ENCODE measurements around the gene MILR1.

DNA sequence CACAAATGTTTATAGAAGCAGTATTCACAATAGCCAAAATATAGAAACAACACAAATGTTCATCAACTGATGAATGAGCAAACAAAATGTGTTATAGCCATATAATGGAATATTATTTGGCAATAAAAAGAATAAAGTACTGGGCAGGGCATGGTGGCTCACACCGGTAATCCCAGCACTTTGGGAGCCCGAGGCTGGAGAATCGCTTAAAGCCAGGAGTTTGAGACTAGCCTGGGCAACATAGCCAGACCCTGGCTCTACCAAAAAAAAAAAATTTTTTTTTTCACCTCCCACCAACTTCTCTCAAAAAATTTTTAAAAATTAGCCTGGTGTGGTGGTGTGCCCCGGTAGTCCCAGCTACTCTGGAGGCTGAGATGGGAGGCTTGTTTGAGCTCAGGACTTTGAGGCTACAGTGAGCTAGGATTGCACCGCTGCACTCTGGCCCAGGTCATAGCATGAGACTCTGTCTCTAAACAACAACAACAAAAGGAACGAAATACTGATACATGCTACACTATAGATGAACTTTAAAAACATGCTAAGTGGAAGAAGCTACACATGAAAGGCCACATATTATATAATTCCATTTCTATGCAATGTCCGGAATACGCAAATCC, 47.6 kb upstream of the MILR1 start:
- TF ChIP-seq, protein P1, sequence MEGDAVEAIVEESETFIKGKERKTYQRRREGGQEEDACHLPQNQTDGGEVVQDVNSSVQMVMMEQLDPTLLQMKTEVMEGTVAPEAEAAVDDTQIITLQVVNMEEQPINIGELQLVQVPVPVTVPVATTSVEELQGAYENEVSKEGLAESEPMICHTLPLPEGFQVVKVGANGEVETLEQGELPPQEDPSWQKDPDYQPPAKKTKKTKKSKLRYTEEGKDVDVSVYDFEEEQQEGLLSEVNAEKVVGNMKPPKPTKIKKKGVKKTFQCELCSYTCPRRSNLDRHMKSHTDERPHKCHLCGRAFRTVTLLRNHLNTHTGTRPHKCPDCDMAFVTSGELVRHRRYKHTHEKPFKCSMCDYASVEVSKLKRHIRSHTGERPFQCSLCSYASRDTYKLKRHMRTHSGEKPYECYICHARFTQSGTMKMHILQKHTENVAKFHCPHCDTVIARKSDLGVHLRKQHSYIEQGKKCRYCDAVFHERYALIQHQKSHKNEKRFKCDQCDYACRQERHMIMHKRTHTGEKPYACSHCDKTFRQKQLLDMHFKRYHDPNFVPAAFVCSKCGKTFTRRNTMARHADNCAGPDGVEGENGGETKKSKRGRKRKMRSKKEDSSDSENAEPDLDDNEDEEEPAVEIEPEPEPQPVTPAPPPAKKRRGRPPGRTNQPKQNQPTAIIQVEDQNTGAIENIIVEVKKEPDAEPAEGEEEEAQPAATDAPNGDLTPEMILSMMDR (IDR thresholded peaks at IDR 0.05; ENCODE audit: borderline replicate concordance, extremely low read depth, low read length, poor library complexity, severe bottlenecking) = no peak
- no peak for TF ChIP-seq EZH2 (IDR thresholded peaks at IDR 0.05; ENCODE audit: borderline replicate concordance, low read depth, low read length, severe bottlenecking)
